H9 (cell line): Measurements from ENCODE around the gene SPPL3. TPM values are rescaled to one million over a fixed set of nuclear protein-coding genes. Genes with fewer than 3 reads are reported as not detected.

Experiments used
- DNase-seq: peaks from one replicate; pipeline ENCODE4 v3.0.0-alpha.2; 2017
- H2AFZ ChIP-seq: one replicate; pipeline ENCODE4 v1.6.1; 2013; ENCODE audit warnings: mild to moderate bottlenecking, low read length, control low read depth, moderate library complexity
- H2AK5ac ChIP-seq: 2 replicates; pipeline ENCODE4 v1.6.1; 2013; ENCODE audit warnings: low read length, control low read depth, mixed read lengths; ENCODE audit not compliant: insufficient read length
- H2BK120ac ChIP-seq: one replicate; pipeline ENCODE4 v1.6.1; 2013; ENCODE audit warnings: low read depth, mild to moderate bottlenecking, low read length, control low read depth, inconsistent platforms; ENCODE audit not compliant: poor library complexity, severe bottlenecking
- H2BK12ac ChIP-seq: 2 replicates; pipeline ENCODE4 v1.6.1; 2013; ENCODE audit warnings: low read length, control low read depth, mixed read lengths, low read depth; ENCODE audit not compliant: insufficient read length
- H2BK15ac ChIP-seq: 2 replicates; pipeline ENCODE4 v1.6.1; 2013; ENCODE audit warnings: low read depth, low read length, control low read depth
- H2BK20ac ChIP-seq: one replicate; pipeline ENCODE4 v1.6.1; 2013; ENCODE audit warnings: low read depth, mild to moderate bottlenecking, low read length, control low read depth, inconsistent platforms; ENCODE audit not compliant: poor library complexity, severe bottlenecking
- H2BK5ac ChIP-seq: 2 replicates; pipeline ENCODE4 v1.6.1; 2013; ENCODE audit warnings: low read length, control low read depth, mixed read lengths; ENCODE audit not compliant: insufficient read length
- H3K14ac ChIP-seq: 2 replicates; pipeline ENCODE4 v1.6.1; 2013; ENCODE audit warnings: low read length, control low read depth; ENCODE audit not compliant: insufficient read depth
- H3K18ac ChIP-seq: 2 replicates; pipeline ENCODE4 v1.6.1; 2013; ENCODE audit warnings: low read depth, mild to moderate bottlenecking, mixed read lengths, low read length, control low read depth; ENCODE audit not compliant: insufficient read length
- H3K23ac ChIP-seq: 2 replicates; pipeline ENCODE4 v1.6.1; 2013; ENCODE audit warnings: low read length, control low read depth, mixed read lengths, low read depth; ENCODE audit not compliant: insufficient read length
- H3K23me2 ChIP-seq: 2 replicates; pipeline ENCODE4 v1.6.1; 2013; ENCODE audit warnings: low read depth, mild to moderate bottlenecking, mixed read lengths, low read length, control low read depth; ENCODE audit not compliant: insufficient read length, poor library complexity, severe bottlenecking
- H3K27ac ChIP-seq: 2 replicates; pipeline ENCODE4 v1.5.1; 2013; ENCODE audit warnings: low read length, control low read depth, mixed read lengths, low read depth; ENCODE audit not compliant: insufficient read length
- H3K27me3 ChIP-seq: 2 replicates; pipeline ENCODE4 v1.6.1; 2013; ENCODE audit warnings: low read length, control low read depth, inconsistent platforms; ENCODE audit not compliant: insufficient read depth
- H3K4ac ChIP-seq: 2 replicates; pipeline ENCODE4 v1.6.1; 2013; ENCODE audit warnings: low read depth, mild to moderate bottlenecking, control low read depth, inconsistent platforms, low read length, moderate library complexity
- H3K4me1 ChIP-seq: 2 replicates; pipeline ENCODE4 v1.6.1; 2013; ENCODE audit warnings: low read length, control low read depth, inconsistent platforms; ENCODE audit not compliant: insufficient read depth
- H3K4me2 ChIP-seq: 2 replicates; pipeline ENCODE4 v1.6.1; 2013; ENCODE audit warnings: low read length, control low read depth, mixed read lengths; ENCODE audit not compliant: insufficient read length, insufficient read depth
- H3K56ac ChIP-seq: 2 replicates; pipeline ENCODE4 v1.6.1; 2013; ENCODE audit warnings: low read depth, mild to moderate bottlenecking, mixed read lengths, low read length, control low read depth; ENCODE audit not compliant: insufficient read length
- H3K79me1 ChIP-seq: 2 replicates; pipeline ENCODE4 v1.6.1; 2013; ENCODE audit warnings: low read depth, mild to moderate bottlenecking, moderate library complexity, low read length, control low read depth, inconsistent platforms; ENCODE audit not compliant: insufficient read depth, poor library complexity, severe bottlenecking
- H3K79me2 ChIP-seq: 2 replicates; pipeline ENCODE4 v1.6.1; 2013; ENCODE audit warnings: low read length, control low read depth, inconsistent platforms; ENCODE audit not compliant: insufficient read depth
- H3K9ac ChIP-seq: 2 replicates; pipeline ENCODE4 v1.6.1; 2013; ENCODE audit warnings: low read length, control low read depth, mixed read lengths; ENCODE audit not compliant: insufficient read length; ENCODE audit errors: extremely low read depth
- H3K9me3 ChIP-seq: one replicate; pipeline ENCODE4 v1.6.1; 2013; ENCODE audit warnings: low read depth, low read length, inconsistent platforms; ENCODE audit not compliant: control insufficient read depth
- H3T11ph ChIP-seq: one replicate; pipeline ENCODE4 v1.6.1; 2013; ENCODE audit warnings: mild to moderate bottlenecking, low read length, control low read depth, inconsistent platforms
- H4K20me1 ChIP-seq: one replicate; pipeline ENCODE4 v1.6.1; 2013; ENCODE audit not compliant: control insufficient read depth, insufficient read length, insufficient read depth
- H4K5ac ChIP-seq: 2 replicates; pipeline ENCODE4 v1.6.1; 2013; ENCODE audit warnings: low read depth, mild to moderate bottlenecking, mixed read lengths, low read length, control low read depth; ENCODE audit not compliant: insufficient read length
- H4K8ac ChIP-seq: replicated peaks from 2 replicates; pipeline ENCODE4 v1.6.1; 2013; ENCODE audit warnings: low read length, control low read depth, mixed read lengths, low read depth; ENCODE audit not compliant: insufficient read length
- H4K91ac ChIP-seq: 2 replicates; pipeline ENCODE4 v1.6.1; 2013; ENCODE audit warnings: low read depth, mild to moderate bottlenecking, moderate library complexity, mixed read lengths, low read length, control low read depth; ENCODE audit not compliant: insufficient read length
- H3K27ac Mint-ChIP-seq, 3 experiments: 2 replicates in 2 of 3; 3 replicates in 1 of 3; pipeline ENCODE4 v1.8.0; 2020 to 2021; ENCODE audit warnings: mixed read lengths in 3 of 3, mild to moderate bottlenecking in 1 of 3, moderate library complexity in 1 of 3
- H3K27me3 Mint-ChIP-seq: 2 replicates; pipeline ENCODE4 v1.8.0; 2021; ENCODE audit warnings: low read depth, mild to moderate bottlenecking, moderate library complexity, mixed read lengths
- H3K36me3 Mint-ChIP-seq, 3 experiments: 2 replicates in 2 of 3; 3 replicates in 1 of 3; pipeline ENCODE4 v1.8.0; 2020 to 2021; ENCODE audit warnings: low read depth in 3 of 3, mixed read lengths in 3 of 3; ENCODE audit not compliant: insufficient read depth in 1 of 3
- H3K4me1 Mint-ChIP-seq, 2 experiments: 2 replicates each; pipeline ENCODE4 v1.8.0; 2020; ENCODE audit warnings: mixed read lengths in 2 of 2
- H3K4me3 Mint-ChIP-seq, 2 experiments: 2 replicates in 1 of 2; 3 replicates in 1 of 2; pipeline ENCODE4 v1.8.0; 2020 to 2021; ENCODE audit warnings: mild to moderate bottlenecking in 2 of 2, mixed read lengths in 2 of 2, moderate library complexity in 1 of 2
- H3K9me3 Mint-ChIP-seq, 2 experiments: 2 replicates in 1 of 2; 3 replicates in 1 of 2; pipeline ENCODE4 v1.8.0; 2020; ENCODE audit warnings: mild to moderate bottlenecking in 2 of 2, mixed read lengths in 2 of 2, moderate library complexity in 1 of 2
- WGBS: extraction: QIAGEN DNeasy Blood & Tissue Kit; methylation state at CpG from one replicate; pipeline ENCODE4 v1.1.7; 2013; ENCODE audit warnings: missing lambda C conversion rate, low lambda C conversion rate, mixed read lengths; ENCODE audit not compliant: insufficient read length; ENCODE audit errors: extremely low coverage; 5-methylcytosine and 5-hydroxymethylcytosine counted together
- total RNA-seq: library from RNA; stranded (reverse); gene quantifications from 2 replicates; pipeline ENCODE4 v1.2.1, GENCODE V29; 2021
- TF ChIP-seq, protein P1 (sequence below): fragments of 200-600 bp; sonication (generic); conservative IDR thresholded peaks from 3 replicates; pipeline ENCODE4 v1.8.0; 2021; ENCODE audit warnings: antibody characterized with exemption, mild to moderate bottlenecking

The SPPL3 gene
- total RNA-seq, 1 experiment from 2014 or later: 46.3 TPM

DNA sequence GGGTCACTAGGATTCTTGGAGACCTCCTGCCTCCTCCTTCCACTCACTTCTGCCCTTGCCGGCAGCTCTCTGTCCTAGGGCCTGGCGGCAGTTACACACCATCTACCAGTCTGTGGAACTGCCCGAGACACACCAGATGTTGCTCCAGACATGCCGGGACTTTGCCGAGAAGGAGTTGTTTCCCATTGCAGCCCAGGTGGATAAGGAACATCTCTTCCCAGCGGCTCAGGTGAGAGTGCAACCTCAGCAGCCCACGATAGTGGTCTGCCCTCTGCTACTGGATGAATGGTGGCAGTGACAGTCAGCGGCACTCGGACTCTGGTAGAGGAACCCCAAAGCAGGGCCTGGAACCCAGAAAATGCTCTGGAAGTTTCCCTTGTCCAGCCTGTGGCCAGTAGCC lies 177.2 kb downstream of the SPPL3 start:
- H3K4ac ChIP-seq: no peak overlapping the region
- no peak overlapping the region for H4K8ac ChIP-seq
- no peak overlapping the region for H3K14ac ChIP-seq
- no peak overlapping the region for H2BK15ac ChIP-seq
- no peaks in the 10 kb centered on the region for H3K79me1 ChIP-seq
- no peak overlapping the region for H2AK5ac ChIP-seq
- H3K56ac ChIP-seq: no peak overlapping the region
- H3K4me2 ChIP-seq: no peak overlapping the region
- H2AFZ ChIP-seq: no peak overlapping the region
- H3T11ph ChIP-seq: no peak overlapping the region
- Mint-ChIP-seq H3K9me3 (peaks cover 2 to 3% of the 10 kb centered on the region in 2 experiments; a peak in 2 of 5 replicates), H3K4me1 (peaks cover 14 to 17% of the 10 kb centered on the region in 2 experiments), H3K36me3 (peaks cover 15 to 43% (median 40%) of the 10 kb centered on the region in 3 experiments), H3K27me3 (peaks cover 7% of the 10 kb centered on the region; the same call in 1 of the 2 replicates), H3K4me3 (peak overlapping the region in 1 of 2 experiments; percentile 79; a peak in 1 of 5 replicates), H3K27ac (no peak overlapping the region)
- no peak overlapping the region for H3K18ac ChIP-seq
- H4K5ac ChIP-seq: no peak overlapping the region
- no peaks in the 10 kb centered on the region for H3K27me3 ChIP-seq
- 0 out of 2 replicates have a peak, but pooled peaks cover 2% of the 10 kb centered on the region for H3K79me2 ChIP-seq
- no peak overlapping the region for H2BK20ac ChIP-seq
- no peak for DNase-seq
- H3K23me2 ChIP-seq: peaks cover 5% of the 10 kb centered on the region
- H3K9me3 ChIP-seq: no peaks in the 10 kb centered on the region
- WGBS: no CpG with 5 or more reads among the region's 9 CpGs
- no peak overlapping the region for H4K91ac ChIP-seq
- no peak overlapping the region for H3K9ac ChIP-seq
- H2BK120ac ChIP-seq: no peak overlapping the region
- no peaks in the 10 kb centered on the region for H3K4me1 ChIP-seq
- H2BK12ac ChIP-seq: no peak overlapping the region
- no peak overlapping the region for H2BK5ac ChIP-seq
- no peak overlapping the region for H3K27ac ChIP-seq
- TF ChIP-seq, protein P1, sequence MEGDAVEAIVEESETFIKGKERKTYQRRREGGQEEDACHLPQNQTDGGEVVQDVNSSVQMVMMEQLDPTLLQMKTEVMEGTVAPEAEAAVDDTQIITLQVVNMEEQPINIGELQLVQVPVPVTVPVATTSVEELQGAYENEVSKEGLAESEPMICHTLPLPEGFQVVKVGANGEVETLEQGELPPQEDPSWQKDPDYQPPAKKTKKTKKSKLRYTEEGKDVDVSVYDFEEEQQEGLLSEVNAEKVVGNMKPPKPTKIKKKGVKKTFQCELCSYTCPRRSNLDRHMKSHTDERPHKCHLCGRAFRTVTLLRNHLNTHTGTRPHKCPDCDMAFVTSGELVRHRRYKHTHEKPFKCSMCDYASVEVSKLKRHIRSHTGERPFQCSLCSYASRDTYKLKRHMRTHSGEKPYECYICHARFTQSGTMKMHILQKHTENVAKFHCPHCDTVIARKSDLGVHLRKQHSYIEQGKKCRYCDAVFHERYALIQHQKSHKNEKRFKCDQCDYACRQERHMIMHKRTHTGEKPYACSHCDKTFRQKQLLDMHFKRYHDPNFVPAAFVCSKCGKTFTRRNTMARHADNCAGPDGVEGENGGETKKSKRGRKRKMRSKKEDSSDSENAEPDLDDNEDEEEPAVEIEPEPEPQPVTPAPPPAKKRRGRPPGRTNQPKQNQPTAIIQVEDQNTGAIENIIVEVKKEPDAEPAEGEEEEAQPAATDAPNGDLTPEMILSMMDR: no peak
- no peaks in the 10 kb centered on the region for H4K20me1 ChIP-seq
- H3K23ac ChIP-seq: no peak overlapping the region
